Measurements from ENCODE around the gene ANG.

The ANG gene

GRCh38 chr14:20679907-20680306, 8.7 kb upstream of the ANG start:
- DNase-seq: no peak

DNA sequence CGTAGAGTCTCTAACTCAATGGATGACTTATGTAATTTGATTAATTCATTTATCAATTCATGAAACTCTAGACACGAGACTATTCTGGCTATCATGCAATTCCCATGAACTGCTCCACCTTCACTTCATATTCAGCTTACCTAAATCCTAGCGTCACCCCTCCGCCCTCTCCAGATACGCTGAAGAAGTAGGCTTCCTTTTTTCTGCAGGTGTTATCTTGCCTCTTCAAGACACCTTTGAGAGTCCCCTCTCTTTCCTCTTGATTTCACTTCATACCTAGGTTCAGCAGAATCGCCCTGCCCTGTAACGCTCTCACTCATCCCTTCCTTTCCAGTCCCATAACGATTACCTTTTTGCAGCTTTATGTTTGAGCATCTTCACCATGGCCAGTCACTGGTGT, 8.2 kb upstream of the ANG start:
- no peak for DNase-seq

DNA sequence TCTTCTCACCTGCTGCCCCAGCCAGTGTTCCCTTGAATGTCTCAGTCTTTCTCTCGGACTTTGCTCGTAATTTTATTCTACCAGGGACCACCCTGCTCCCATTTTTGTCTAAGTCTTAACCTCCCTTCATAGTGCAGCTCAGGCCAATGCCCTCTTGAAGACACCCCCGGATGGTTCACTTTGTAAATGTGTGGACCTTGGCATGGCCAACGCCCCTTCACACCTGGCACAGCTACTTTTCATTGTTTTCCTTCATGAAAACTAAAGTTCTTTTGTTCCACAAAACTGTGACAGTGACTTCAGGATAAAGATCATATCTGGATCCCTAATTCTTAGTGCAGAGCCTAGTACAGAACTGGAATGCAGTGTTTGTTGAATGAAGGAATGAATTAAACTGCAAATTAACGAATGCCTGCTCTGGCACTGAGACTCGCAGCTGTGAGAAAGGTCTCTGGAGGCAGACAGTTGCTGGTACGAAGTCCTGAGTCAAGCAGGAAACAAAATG, 7.7 kb upstream of the ANG start:
- no peak for DNase-seq

GRCh38 chr14:20681348-20682126, 7.0 kb upstream of the ANG start:
- DNase-seq: peak; percentile 88

DNA sequence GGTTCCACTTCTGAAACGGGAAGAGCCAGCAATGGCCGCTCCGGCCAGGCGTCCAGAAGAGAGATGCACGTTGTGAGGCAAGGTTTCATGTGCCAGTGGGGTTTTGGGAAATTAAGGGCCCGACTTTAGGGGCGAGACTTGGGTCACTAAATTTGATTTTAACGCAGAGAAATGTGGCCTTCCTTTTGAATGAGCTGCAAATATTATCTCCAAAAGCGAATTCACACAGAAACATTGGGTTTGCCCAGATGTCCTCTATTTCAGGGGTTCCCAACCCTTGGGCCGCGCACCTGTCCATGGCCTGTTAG, 6.5 kb upstream of the ANG start:
- no peak for DNase-seq

- peak; percentile 82 for DNase-seq
Observed at GRCh38 chr14:20682435-20683124, 6.0 kb upstream of the ANG start.

- peak; percentile 81 for DNase-seq
Observed at GRCh38 chr14:20683125-20683890, 5.3 kb upstream of the ANG start.

DNA sequence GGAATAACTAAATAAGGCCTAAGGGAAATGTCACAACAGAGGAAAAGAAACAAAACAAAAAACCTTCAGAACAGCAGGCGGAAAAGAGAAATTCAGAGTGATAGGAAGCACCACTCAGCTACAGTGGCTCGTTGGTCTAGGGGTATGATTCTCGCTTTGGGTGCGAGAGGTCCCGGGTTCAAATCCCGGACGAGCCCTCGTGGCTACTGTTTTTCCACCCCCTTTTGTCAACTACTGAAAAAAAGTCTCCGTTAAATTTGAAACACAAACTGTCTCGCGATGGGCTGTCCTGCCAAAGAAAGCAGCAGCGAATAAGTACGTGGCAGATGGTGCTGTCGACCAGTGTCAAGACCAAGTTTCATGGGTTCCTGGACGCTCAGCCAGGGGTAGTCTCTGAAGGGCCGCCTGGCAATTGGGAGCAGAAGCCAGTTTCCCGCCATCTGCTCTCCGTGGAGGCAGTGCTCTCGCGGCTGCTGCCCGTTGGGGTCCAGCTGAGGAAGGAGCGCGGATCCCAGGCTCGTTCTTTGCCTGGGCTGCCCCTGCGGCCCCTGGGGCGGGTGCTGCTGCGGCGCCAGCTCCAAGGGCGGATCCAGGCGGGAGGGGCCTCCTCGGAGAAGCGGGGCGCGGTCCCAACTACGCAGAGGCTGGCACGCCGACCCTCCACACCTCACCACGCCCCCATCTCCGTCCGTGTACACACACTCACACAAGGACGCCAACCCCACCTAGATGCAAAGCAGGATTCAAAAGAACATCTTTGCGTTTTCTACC, 4.5 kb upstream of the ANG start, which contains the start of gene RNASE4:
Gene RNASE4, plus strand, starts transcription at position 670 of the 771 bp plus-strand sequence. CDS start 14,812 bp downstream, outside the sequence.
- DNase-seq: peak; percentile 80

DNA sequence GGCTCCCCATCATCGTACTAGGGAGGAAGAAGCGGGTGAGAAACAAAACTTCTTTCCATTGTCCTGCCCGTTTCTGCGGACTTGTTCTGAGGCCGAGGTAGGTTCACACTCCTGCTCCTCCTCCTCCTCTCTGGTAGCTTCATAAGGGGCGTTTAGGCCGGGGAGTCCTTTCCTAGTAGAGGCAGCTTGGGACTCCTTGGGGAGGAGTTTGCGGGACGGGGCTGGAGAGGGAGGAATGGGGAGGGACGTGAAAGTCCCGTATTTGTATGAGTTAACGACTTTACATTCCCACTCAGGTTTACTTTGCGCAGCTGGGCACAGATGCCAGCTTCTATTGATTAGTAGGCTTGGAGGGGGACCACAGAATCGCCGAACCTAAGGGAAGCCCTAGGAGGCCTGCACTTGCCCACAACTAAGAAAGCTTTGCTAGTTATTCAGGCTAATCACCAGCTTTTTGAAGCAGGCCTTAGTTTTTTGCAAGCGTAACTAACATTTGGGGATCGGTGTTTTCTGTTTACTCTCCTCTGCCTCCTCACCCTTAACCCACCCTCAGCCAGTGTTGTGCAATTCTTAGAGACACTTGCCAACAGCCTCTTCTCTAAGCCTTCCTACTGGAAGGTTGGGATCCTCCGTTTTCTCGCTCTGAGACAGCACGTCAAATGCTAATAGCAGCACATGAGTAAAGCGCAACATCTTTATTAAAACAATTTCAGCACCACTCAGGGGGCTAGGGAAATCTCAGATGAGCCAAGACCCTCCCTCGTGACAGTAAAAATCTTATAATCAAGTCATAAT, 3.7 kb upstream of the ANG start:
- DNase-seq: no peak

- no peak for DNase-seq
Observed at GRCh38 chr14:20686386-20687143, 2.0 kb upstream of the ANG start.

- DNase-seq: no peak
Observed at GRCh38 chr14:20687362-20688166, 1.0 kb upstream of the ANG start.

DNA sequence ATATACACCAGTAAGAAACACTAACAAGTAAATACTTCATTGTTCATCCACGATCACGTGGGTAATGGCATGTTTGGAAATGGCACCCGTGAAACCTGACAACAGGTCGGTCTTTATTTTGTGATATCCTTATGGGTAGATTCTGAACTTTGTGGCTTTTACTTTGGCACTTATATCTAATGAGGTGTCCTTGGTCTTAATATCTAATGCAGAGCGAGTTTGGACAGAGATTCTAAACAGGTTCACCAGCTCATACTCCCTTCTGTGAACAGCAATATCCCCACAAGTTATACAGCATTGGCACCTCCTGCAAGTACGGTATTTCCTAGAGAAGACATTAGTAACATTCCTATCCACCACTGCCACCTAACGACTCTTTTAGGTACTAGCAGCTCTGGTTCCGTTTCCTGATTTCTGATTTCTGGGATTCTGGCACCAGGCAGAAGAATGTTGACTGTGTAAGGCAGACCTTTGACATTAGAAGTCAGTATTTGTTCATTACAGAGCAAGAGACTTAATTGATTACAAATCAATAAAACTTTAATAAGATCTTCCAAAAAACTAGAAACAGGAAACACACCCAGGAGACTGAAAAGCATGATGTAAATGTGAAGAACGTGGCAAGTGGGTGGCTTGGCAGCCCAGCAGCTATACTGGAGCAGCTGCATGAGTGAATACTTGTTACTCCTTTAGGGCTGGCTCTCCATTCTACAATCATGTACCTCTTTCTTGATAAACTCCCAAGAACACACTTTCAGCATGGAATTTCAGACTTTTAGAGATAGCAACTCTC, 2.5 kb downstream of the ANG start:
- peak; percentile 21 for DNase-seq

DNA sequence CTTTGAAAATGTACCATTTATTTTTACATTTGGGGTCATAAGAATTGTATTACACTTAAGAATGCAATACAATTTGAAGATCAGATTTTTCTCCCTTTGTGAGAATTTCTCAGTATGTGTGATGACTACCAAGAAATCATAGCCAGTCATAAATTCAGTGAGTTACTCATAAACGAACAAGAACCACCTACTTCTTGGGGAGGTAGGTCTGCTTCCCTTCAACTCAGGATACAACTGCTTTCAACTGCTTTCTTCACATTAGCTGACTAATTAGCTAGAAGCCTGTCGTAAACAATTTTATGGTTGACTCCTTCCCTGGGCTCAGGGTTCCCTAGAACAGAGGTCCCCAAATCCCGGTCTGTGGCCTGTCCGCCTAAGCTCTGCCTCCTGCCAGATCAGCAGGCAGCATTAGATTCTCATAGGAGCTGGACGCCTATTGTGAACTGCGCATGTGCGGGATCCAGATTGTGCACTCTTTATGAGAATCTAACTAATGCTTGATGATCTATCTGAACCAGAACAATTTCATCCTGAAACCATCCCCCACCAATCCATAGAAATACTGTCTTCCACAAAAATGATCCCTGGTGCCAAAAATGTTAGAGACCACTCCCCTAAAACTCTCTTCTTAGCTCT, 3.7 kb downstream of the ANG start:
- no peak for DNase-seq

DNA sequence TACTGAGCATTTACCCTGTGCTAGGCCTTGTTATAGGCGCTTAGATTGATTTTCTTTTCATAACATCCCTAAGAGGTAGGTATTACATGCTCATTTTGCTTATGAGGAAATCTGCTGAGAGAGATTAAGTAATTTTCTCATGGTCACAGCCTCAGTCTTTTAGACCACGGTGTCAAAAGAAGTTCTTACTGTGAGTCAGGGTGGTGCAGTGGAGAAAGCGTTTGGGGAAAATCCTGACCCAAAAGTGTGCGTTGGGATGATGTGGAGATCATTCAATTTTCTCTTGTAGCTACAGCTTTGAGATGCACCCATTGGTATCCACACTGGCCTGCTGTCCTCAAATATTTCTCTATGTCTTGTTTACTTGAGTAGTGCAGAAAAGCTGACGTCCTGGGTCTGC, 8.2 kb downstream of the ANG start:
- DNase-seq: no peak

DNA sequence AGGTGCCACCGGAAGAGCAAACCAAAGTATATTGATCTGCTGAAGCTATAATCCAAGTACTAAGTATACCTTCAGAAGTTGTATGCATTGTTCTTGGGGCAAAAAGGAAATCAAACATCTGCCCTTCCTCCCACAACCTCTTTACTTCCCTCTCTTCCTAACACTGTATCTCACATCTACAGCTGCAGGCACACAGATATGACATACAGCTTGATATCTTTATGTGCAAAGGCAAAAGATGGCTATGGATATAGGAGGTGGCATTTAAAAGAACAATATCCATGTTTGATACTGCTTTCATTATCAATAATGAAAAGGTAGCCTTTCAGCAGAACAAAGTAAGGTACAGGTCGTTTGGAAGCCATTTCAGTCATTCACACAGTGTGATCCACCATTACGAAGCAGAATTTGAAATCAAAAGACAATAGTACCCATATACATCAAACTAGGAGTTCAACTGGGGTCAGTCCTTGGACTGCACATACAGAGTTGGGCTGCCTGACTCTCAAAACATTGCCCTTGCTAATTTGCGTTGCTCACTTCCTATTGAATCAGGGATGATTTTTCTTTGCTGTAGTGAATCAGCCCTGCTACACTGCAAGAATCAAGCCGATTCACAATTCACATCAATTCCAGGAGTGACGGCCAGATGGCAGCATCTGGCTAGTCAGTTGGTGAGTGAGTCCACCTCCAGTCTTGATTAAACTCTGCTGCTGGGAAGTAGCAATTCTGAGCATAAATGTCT, 8.9 kb downstream of the ANG start:
- DNase-seq: peak; percentile 67

GRCh38 chr14:20698018-20698329, 9.4 kb downstream of the ANG start:
- DNase-seq: no peak

- DNase-seq: no peak
Observed at GRCh38 chr14:20698934-20699333, 10.4 kb downstream of the ANG start.

DNA sequence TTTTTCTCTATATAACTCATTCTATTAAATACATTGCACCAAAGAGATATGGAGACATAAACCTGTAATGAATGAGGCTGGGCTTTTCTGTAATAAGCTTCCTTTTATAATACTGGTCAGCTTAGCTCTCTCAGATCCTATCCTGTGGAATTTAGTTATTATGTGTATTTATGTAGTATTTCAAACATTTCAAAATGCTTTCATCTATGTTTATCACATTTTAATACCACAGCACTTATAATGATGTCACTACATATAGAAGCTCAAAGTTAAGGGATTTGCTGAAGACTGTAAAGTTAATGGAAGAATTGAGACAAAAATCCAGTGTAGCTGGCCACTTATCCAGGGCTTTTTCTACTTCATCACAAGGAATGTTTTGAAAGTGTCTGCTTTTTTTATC, 11.4 kb downstream of the ANG start:
- no peak for DNase-seq

Data from activated naive CD4-positive, alpha-beta T cell treated with Interleukin-2 at 50 U/mL for 16 hours (primary cell).